CD14-positive monocyte (primary cell): Measurements from ENCODE around the gene CHST14. TPM values are rescaled to one million over a fixed set of nuclear protein-coding genes. Genes with fewer than 3 reads are reported as not detected.

Source experiments
- DNase-seq, 3 donors: peaks; one replicate each; pipeline ENCODE4 v3.0.0-alpha.2; 2011 to 2022
- H2AFZ ChIP-seq: 2 replicates; pipeline ENCODE4 v1.6.0; 2012; ENCODE audit warnings: mild to moderate bottlenecking, low read depth, low read length, inconsistent platforms; ENCODE audit not compliant: insufficient read depth, poor library complexity, severe bottlenecking
- H3K27ac ChIP-seq, 2 donors: 1 replicate in 1 of 2; 2 replicates in 1 of 2; pipeline ENCODE4 v1.5.1; 2012 to 2013; ENCODE audit warnings: low read length in 2 of 2, control low read depth in 1 of 2, inconsistent platforms in 1 of 2, low read depth in 1 of 2, mild to moderate bottlenecking in 1 of 2
- H3K27me3 ChIP-seq, 2 donors: one replicate each; pipeline versions ENCODE4 v1.6.0 to v1.6.1; 2011 to 2013; ENCODE audit warnings: low read length in 2 of 2; ENCODE audit not compliant: control insufficient read depth in 2 of 2, insufficient read depth in 2 of 2
- H3K36me3 ChIP-seq, 2 donors: replicated peaks in 1 of 2; 1 replicate in 1 of 2; 2 replicates in 1 of 2; pipeline versions ENCODE4 v1.5.1 to v1.6.1; 2012 to 2013; ENCODE audit warnings: low read length in 2 of 2, control low read depth in 1 of 2, inconsistent platforms in 1 of 2, mild to moderate bottlenecking in 1 of 2; ENCODE audit not compliant: insufficient read depth in 2 of 2, control insufficient read depth in 1 of 2
- H3K4me1 ChIP-seq, 2 donors: 1 replicate in 1 of 2; 2 replicates in 1 of 2; pipeline versions ENCODE4 v1.5.1 to v1.6.1; 2012 to 2013; ENCODE audit warnings: low read length in 2 of 2, control low read depth in 1 of 2, inconsistent platforms in 1 of 2, mild to moderate bottlenecking in 1 of 2, moderate library complexity in 1 of 2; ENCODE audit not compliant: insufficient read depth in 2 of 2, control insufficient read depth in 1 of 2
- H3K4me2 ChIP-seq: replicated peaks from 2 replicates; pipeline ENCODE3; 2012; ENCODE audit warnings: low read length, moderate library complexity, mild to moderate bottlenecking; ENCODE audit not compliant: poor library complexity, severe bottlenecking; ENCODE audit errors: extremely low read depth
- H3K4me3 ChIP-seq, 3 experiments: fragments of 200-600 bp in 1 of 3; sonication (generic) in 1 of 3; replicated peaks in 1 of 3; 1 replicate in 2 of 3; 2 replicates in 1 of 3; pipeline ENCODE4 v1.5.1; 2011 to 2013; ENCODE audit warnings: low read length in 3 of 3, mild to moderate bottlenecking in 3 of 3, control low read depth in 2 of 3, low read depth in 2 of 3, inconsistent platforms in 1 of 3, moderate library complexity in 1 of 3
- H3K79me2 ChIP-seq: 2 replicates; pipeline ENCODE4 v1.6.0; 2012; ENCODE audit warnings: mild to moderate bottlenecking, control low read depth, inconsistent platforms, low read length, moderate library complexity; ENCODE audit not compliant: insufficient read depth
- H3K9ac ChIP-seq: 2 replicates; pipeline ENCODE4 v1.6.0; 2017; ENCODE audit warnings: low read length, mild to moderate bottlenecking; ENCODE audit not compliant: insufficient read depth, poor library complexity, severe bottlenecking
- H3K9me3 ChIP-seq, 2 donors: replicated peaks in 1 of 2; 1 replicate in 1 of 2; 2 replicates in 1 of 2; pipeline versions ENCODE4 v1.5.1 to v1.6.1; 2012 to 2013; ENCODE audit warnings: low read length in 2 of 2, control low read depth in 1 of 2; ENCODE audit not compliant: control insufficient read depth in 1 of 2, insufficient read depth in 1 of 2
- H4K20me1 ChIP-seq: 2 replicates; pipeline ENCODE4 v1.6.0; 2012; ENCODE audit warnings: mild to moderate bottlenecking, low read length, control low read depth, moderate library complexity; ENCODE audit not compliant: insufficient read depth
- H3K27ac Mint-ChIP-seq, 7 donors: one replicate each; pipeline ENCODE4 v1.8.0; 2020; ENCODE audit warnings: mild to moderate bottlenecking in 7 of 7, mixed read lengths in 7 of 7, moderate library complexity in 6 of 7, inconsistent platforms in 2 of 7
- H3K27me3 Mint-ChIP-seq, 3 donors: one replicate each; pipeline ENCODE4 v1.8.0; 2021 to 2022; ENCODE audit warnings: low read depth in 3 of 3, mild to moderate bottlenecking in 3 of 3, mixed read lengths in 3 of 3, moderate library complexity in 3 of 3, inconsistent platforms in 1 of 3
- H3K36me3 Mint-ChIP-seq, 2 donors: one replicate each; pipeline ENCODE4 v1.8.0; 2020; ENCODE audit warnings: mixed read lengths in 2 of 2, inconsistent platforms in 1 of 2, mild to moderate bottlenecking in 1 of 2
- H3K4me1 Mint-ChIP-seq: one replicate; pipeline ENCODE4 v1.8.0; 2020; ENCODE audit warnings: mild to moderate bottlenecking, mixed read lengths
- H3K4me3 Mint-ChIP-seq, 2 donors: one replicate each; pipeline ENCODE4 v1.8.0; 2020; ENCODE audit warnings: mild to moderate bottlenecking in 2 of 2, mixed read lengths in 2 of 2, moderate library complexity in 1 of 2
- H3K9me3 Mint-ChIP-seq, 7 donors: one replicate each; pipeline ENCODE4 v1.8.0; 2020 to 2022; ENCODE audit warnings: mixed read lengths in 7 of 7, mild to moderate bottlenecking in 6 of 7, moderate library complexity in 6 of 7, inconsistent platforms in 2 of 7
- WGBS: methylation state at CpG from one replicate; pipeline ENCODE4 v1.1.5; 2013; ENCODE audit warnings: missing lambda C conversion rate; ENCODE audit not compliant: insufficient coverage; 5-methylcytosine and 5-hydroxymethylcytosine counted together
- intact Hi-C, 2 donors: fragments of 100-400 bp; cut with micrococcal nuclease; formaldehyde crosslinking; loops; one replicate each; pipeline versions ENCODE4 v1.15.0 to v1.15.1; 2023
- polyA plus RNA-seq, 3 donors: library from polyadenylated mRNA; depleted of rRNA in 1 of 3; unstranded in 2 of 3; stranded (reverse) in 1 of 3; fragments of 300-500 nt in 2 of 3; fragments of >200 nt in 1 of 3; fragmentation: Illumina TruSeq in 2 of 3; gene quantifications; 1 replicate in 2 of 3; 2 replicates in 1 of 3; pipeline ENCODE4 v1.2.3, GENCODE V29; 2012 to 2021
- TF ChIP-seq, protein P1 (sequence below): fragments of 200-600 bp; IDR thresholded peaks from one replicate; pipeline ENCODE4 v1.8.0; 2022; ENCODE audit warnings: antibody characterized with exemption, mild to moderate bottlenecking

CHST14 gene
- polyA plus RNA-seq, 3 donors, result 0.85 to 5.2 (median 1.2) TPM

DNA sequence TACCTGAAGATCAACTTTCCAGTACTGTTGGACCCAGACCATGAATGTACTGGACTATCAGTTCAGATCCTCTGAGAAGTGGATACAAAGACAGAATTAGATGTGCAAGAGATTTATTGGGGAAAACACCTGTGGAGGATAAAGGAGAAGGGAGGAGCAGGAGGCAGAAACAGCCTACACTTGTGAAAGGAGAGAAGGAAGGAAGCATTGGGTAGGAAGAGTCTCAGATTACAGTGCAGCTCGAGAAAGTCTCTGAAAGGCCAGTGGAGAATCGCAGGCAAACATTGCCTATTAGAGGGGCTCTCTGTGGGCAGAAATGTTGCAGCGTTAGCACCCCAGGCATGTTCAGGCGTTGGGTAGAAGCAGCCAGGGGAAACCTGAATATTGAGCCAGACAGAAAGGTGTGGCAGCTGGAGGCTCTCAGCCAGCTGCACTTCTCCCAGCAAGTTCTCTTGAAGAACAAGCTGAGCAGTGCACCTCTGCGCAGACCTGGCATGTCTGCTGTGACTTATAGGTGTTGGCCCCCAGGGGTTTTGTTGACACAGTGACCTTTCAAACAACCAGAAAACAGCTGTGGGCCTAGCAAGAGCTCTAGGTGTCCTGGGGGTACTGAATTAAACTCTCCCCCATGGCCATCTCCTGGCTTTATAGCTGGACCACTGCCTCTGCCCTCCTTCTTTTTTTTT is 7.0 kb downstream of the CHST14 start:
- H3K9ac ChIP-seq, result no peak overlapping the region
- no peak overlapping the region for H2AFZ ChIP-seq
- Mint-ChIP-seq H3K4me3 (no peak overlapping the region), H3K9me3 (peaks cover 0 to 2% (median 0%) of the 10 kb centered on the region in 7 donors), H3K36me3 (no peaks in the 10 kb centered on the region), H3K27ac (no peak overlapping the region), H3K27me3 (peaks cover 4 to 14% (median 10%) of the 10 kb centered on the region in 3 donors), H3K4me1 (peaks cover 1% of the 10 kb centered on the region)
- WGBS, result 92% methylated on average over 4 of the region's 5 CpGs
- no peaks in the 10 kb centered on the region for H3K4me1 ChIP-seq
- no peaks in the 10 kb centered on the region for H3K9me3 ChIP-seq
- H3K27me3 ChIP-seq, result no peaks in the 10 kb centered on the region
- no peak overlapping the region for H3K4me2 ChIP-seq
- TF ChIP-seq, protein P1, sequence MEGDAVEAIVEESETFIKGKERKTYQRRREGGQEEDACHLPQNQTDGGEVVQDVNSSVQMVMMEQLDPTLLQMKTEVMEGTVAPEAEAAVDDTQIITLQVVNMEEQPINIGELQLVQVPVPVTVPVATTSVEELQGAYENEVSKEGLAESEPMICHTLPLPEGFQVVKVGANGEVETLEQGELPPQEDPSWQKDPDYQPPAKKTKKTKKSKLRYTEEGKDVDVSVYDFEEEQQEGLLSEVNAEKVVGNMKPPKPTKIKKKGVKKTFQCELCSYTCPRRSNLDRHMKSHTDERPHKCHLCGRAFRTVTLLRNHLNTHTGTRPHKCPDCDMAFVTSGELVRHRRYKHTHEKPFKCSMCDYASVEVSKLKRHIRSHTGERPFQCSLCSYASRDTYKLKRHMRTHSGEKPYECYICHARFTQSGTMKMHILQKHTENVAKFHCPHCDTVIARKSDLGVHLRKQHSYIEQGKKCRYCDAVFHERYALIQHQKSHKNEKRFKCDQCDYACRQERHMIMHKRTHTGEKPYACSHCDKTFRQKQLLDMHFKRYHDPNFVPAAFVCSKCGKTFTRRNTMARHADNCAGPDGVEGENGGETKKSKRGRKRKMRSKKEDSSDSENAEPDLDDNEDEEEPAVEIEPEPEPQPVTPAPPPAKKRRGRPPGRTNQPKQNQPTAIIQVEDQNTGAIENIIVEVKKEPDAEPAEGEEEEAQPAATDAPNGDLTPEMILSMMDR, result no peak
- no peak overlapping the region for H3K27ac ChIP-seq
- H3K79me2 ChIP-seq, result no peaks in the 10 kb centered on the region
- no peak overlapping the region for H3K4me3 ChIP-seq
- intact Hi-C loops, result no loop called here
- H4K20me1 ChIP-seq, result no peaks in the 10 kb centered on the region
- H3K36me3 ChIP-seq, result no peaks in the 10 kb centered on the region
- DNase-seq, result no peak

GRCh38 chr15:40479024-40479423 is 8.2 kb downstream of the CHST14 start:
- no peaks in the 10 kb centered on the region for H3K79me2 ChIP-seq
- no peaks in the 10 kb centered on the region for H3K9me3 ChIP-seq
- no peak overlapping the region for H3K4me2 ChIP-seq
- H3K36me3 ChIP-seq, result no peaks in the 10 kb centered on the region
- Mint-ChIP-seq H3K27me3 (peaks cover 4 to 14% (median 9%) of the 10 kb centered on the region in 3 donors), H3K9me3 (peaks cover 0 to 2% (median 0%) of the 10 kb centered on the region in 7 donors), H3K36me3 (no peaks in the 10 kb centered on the region), H3K4me3 (no peak overlapping the region), H3K4me1 (no peaks in the 10 kb centered on the region), H3K27ac (no peak overlapping the region)
- no peak overlapping the region for H3K4me3 ChIP-seq
- no peaks in the 10 kb centered on the region for H4K20me1 ChIP-seq
- H3K4me1 ChIP-seq, result no peaks in the 10 kb centered on the region
- DNase-seq, result no peak
- no peak overlapping the region for H3K9ac ChIP-seq
- H3K27me3 ChIP-seq, result no peaks in the 10 kb centered on the region
- no peak overlapping the region for H3K27ac ChIP-seq
- H2AFZ ChIP-seq, result no peak overlapping the region
- intact Hi-C loops, result no loop called here
- TF ChIP-seq, protein P1, result no peak
